T-helper 1 cell (primary cell): ENCODE data around the gene PHC2.

ENCODE experiments used
- DNase-seq, 5 donors: peaks; one replicate each; pipeline ENCODE4 v3.0.0-alpha.2; 2012 to 2020

Gene PHC2

DNA sequence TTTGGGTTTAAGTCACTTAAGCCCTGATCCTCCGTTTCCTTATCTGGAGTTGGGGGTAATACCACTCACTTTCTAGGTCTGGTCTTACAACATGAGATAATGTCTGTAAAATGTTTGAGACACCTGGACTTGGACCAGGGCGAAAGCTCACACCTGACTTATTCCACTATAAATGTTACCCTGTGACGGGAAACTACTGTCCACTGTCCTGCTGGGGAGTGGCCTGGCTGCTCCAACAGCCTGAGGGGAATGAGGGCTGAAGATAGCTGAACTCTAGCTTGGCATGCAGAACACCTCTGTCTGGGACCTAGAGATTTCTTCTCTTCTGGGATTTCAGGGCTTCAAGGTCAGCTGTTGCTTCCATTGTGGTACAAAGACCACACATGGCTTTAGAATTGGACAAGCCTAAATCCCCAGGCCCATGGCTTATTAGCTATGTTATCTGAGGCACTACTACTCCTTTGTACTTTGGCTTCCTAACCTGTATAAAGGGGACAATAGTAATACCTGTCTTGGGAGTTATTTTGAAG lies 100.5 kb downstream of the PHC2 start:
- DNase-seq, result no peak

DNA sequence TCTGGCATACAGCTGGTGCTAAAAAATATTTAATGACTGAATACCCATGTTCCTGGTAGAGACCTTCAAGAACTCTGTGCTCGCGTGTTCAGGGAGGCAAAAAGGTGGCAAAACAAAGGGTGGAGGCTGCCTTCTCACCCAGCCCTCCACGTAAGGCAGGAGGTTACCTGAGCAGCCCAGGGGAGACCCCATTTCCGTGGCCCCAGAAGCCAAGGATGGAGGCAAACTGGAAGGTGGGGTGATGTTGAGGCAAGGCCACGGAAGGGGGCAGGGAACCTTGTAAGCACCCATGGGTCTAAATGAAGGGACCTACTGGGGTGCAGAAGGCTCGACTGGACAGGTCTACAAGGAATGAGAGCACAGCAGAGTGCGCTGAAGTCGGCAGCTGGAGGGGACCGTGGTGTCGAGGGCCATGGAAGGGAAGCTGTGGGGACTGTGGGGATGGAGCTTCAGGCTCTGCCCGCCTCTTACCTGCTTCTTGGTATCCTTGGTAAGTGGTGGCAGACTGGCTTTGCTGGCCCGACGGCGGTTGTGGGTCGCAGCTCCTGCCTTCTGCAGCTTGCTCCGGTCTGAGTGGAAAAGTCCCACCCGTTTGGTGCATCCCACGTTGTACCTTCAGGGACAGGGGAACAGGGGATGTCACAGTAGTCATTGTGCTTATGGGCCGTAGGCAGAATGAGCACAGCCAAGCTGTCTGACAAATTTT lies 101.1 kb downstream of the PHC2 start:
- DNase-seq, result no peak

DNA sequence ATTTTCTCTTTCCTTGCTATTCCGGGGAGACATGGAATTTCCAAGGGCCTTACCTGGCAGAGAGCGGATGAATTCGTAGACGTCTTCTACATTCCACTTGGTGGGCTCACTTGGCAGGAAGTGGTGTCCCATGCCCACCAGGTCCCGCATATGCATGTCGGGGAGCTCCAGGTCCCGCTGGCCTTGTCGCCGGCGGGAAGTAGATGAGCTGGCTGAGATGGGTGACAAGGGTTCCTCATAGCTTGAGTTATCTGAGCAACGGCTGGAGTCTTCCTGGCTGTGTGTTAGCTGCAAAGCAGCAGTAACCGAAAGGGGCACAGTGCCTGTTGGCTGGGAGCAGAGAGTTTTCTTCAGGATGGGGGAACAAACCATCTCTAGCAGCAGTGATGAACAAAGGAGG lies 102.1 kb downstream of the PHC2 start:
- DNase-seq, result no peak

DNA sequence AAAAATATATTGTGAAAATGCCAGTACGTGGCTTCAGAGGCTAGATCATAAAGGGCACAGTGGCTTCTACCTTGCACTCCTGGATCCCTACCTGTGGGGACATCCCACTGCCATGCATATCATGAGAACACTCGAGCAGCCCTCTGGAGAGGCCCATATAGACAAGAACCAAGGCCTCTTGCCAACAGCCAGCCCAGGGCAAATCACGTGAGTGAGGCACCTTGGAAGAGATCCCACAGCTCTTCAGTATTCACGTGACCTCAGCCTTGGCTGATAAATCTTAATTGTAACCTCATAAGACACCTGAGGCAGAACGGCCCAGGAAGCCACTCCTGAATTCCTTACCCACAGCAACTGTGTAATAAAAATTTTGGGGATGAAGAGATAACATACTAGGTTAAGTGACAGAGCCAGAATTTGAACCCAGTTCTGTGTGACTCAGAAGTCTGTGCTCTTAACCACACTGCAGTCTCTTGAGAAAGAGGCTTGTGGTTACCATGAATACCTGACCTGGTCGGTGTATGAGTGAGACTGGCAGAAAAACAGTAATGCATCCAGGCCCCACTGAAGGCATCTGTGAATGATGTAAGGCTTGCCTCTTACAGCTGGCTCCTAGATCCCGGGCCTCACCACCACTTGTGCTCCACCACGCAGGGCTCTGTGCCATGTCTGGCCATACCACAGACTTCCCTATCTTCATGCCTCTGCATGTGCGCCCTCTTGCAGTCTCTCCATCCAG lies 103.1 kb downstream of the PHC2 start:
- no peak for DNase-seq

GRCh38 chr1:33326785-33327184 lies 104.1 kb downstream of the PHC2 start:
- no peak for DNase-seq

GRCh38 chr1:33324677-33325575 lies 106.0 kb downstream of the PHC2 start:
- DNase-seq, result no peak

DNA sequence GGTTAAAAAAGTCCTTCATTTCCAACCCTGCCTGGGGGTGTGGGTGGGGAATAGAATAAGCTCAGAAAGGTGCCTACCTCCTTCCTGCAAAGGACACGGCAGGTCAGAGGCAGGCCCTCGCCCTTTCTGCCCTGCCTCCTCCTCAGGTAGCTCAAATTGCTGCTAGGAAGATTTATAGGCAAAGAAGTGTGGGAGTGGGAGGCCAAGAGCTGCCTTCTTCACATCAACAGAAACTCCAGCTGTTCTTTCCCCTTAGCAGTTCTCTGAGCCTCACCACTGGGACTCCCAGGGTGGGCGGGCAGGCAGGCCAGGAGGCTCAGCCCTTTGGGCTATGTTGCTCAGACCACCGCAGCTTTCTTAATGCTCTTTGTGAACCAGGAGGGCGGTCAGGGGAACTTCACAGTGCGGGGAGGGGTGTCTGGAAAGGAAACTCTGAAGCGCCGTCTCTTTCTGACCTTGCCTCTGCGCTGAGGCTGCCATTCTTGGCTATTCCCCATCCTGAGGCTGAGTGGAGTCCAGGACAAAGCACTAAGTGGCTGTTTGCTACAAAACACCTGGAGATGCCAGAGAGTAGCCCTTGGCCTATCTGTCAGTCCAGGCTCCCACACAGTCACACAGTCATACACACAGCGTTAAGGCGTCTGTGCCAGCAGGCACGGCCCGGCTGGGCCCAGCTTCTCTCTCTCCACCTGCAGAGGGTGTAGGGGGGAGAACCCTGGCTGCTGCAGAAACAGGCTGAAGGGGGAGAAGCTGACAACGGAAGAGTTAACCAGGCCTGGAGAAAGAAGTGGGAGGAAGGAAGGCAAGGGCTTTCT lies 107.0 kb downstream of the PHC2 start:
- no peak for DNase-seq

- no peak for DNase-seq
Measured at GRCh38 chr1:33322870-33323585, 107.9 kb downstream of the PHC2 start.

GRCh38 chr1:33322109-33322508 lies 108.8 kb downstream of the PHC2 start:
- no peak for DNase-seq

- DNase-seq, result no peak
Measured at GRCh38 chr1:33321178-33321577, 109.7 kb downstream of the PHC2 start.

DNA sequence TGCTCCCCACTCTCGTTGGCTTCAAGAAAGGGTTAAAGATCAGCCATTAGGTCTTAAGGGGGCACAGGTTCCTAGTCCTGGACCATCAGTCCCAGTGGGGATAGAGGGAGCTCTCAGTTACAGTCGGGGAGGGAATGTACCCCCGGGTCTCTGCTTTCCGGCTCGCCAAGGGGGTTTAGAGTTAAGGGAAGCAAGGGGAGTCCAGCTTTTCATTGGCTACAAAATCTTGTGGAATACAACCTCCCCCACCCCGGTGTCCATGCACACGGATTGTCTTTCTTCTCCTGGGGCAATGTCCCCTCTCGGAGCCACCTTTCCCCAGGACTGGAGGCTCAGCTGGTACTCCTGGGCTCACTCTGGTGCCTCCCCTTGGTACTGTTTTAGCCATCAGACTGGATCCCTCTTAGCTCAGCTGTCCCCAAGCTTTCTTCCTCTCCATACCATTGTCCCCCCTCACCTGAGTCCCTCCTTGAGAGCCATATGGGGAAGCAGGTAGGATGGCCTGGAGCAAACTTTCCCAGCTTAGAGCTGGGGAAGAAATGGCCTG lies 110.2 kb downstream of the PHC2 start, which contains the start of gene A3GALT2:
TSS of gene A3GALT2 (minus strand) at position 480 of the 547 bp plus-strand sequence. CDS start at position 480, 0 bp downstream.
- DNase-seq, result no peak

GRCh38 chr1:33319949-33320618 lies 110.8 kb downstream of the PHC2 start:
- DNase-seq, result no peak

- DNase-seq, result no peak
Measured at GRCh38 chr1:33319186-33319948, 111.5 kb downstream of the PHC2 start.

DNA sequence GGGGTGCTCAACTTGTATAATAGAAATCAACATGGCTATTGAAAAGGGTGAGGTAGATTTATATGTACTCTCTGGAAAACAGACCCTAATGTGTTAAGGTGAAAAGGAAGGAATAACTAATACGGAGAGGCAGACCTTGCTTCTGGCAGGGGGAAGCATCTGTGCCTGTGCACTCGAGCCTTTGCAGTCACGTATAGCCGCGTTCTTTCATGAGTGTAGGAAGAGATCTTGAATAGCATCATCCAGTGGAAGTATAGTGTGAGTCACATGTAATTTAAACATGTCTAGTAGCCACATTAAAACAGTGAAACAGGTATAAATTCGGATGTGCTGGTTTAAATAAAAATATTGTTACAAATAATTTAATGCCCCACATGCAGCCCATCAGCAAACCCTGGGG lies 112.9 kb downstream of the PHC2 start:
- DNase-seq, result no peak

- no peak for DNase-seq
Measured at GRCh38 chr1:33317354-33317753, 113.5 kb downstream of the PHC2 start.

GRCh38 chr1:33316601-33317000 lies 114.3 kb downstream of the PHC2 start:
- DNase-seq, result no peak

DNA sequence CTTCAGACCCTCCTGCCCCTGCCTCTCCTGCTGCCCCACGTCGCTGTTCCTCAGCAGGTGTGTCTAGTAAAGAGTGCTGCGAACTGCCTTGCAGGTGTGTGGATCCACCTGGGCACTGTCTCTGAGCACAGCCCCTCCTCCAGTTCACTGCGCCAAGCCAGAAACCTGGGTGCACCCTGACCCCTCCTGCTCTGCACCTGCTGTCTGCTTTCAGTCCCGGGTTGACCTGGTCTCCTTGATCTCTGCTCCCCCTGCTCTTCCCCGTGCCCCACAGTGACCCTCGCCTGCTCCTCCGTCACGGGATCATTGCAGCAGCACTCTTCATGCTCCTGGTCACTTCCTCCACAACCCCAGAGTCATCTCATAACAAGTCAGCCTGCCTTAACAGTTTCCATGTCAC lies 116.5 kb downstream of the PHC2 start:
- no peak for DNase-seq

DNA sequence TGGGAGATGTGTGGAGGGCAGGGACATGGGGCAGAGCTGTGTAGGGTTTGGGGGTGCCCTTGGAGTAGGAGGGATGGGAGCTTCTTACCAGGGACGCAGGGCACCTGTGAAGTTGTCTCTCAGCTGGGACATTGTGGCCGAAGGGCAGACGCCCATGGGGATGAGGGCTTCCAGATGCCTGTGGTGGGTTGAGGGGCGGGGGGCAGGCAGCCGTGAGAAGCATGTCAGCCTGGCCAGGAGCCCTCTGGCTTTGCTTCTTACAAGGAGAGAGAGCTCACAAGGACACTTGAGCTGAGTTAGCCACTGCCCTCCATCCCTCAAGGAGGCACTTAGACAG lies 118.5 kb downstream of the PHC2 start:
- DNase-seq, result no peak

DNA sequence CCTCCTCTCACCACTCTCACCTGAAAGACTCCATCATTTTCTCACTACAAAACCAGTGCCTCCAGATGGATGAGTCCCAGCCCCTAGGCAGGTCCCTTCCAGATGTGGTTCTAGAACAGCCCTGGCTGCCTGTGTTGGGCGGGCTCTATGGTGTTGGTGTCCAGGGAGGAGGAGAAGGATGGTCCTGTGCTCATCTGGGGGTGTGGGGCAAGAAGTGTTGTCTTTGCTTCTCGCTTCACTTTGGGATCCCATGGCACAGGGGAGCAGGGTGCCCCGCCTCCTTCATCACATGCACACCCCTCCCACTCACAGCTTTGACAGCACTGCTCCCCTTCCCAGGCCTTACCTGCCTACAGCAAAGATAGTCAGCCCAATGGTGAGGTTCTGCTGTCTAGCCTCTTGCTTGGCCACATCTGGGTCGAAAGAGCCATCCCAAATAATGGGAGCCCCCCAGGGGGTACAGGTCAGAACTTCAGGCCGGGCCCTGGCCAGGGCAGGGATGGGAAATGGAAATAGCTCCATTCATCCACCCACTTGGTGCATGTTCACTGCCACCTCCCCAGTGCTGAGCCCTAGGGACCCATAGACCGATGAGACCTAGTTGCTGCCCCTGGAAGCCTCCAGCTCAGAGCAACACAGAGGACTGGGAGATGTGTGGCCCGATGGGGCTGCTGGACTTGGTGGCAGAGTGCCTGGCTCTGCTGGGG lies 119.0 kb downstream of the PHC2 start:
- DNase-seq, result no peak
